Prostate gland (tissue), 2 donors: ENCODE data around the gene THEM5. TPM values are rescaled to one million over a fixed set of nuclear protein-coding genes. Genes with fewer than 3 reads are reported as not detected.
"Not testable (repeated sequence)": the region's sequence is repeated elsewhere in the genome, so short reads cannot be mapped to it uniquely, and the experiment has no call there.

ENCODE experiments used
- DNase-seq: peaks from one replicate; pipeline ENCODE4 v3.0.0-alpha.2; 2019; ENCODE audit warnings: low spot score
- H3K27ac ChIP-seq, 2 donors: fragments of 200-600 bp; sonication (generic); 2 replicates each; pipeline ENCODE4 v1.5.1; 2017 to 2019
- H3K27me3 ChIP-seq: fragments of 200-600 bp; sonication (generic); replicated peaks from 2 replicates; pipeline ENCODE4 v1.5.1; 2019; ENCODE audit not compliant: insufficient read depth
- H3K36me3 ChIP-seq, 2 donors: fragments of 200-600 bp; sonication (generic); 1 replicate in 1 of 2; 2 replicates in 1 of 2; pipeline versions ENCODE4 v1.5.1 to v1.8.1; 2017 to 2019
- H3K4me1 ChIP-seq: fragments of 200-600 bp; sonication (generic); replicated peaks from 2 replicates; pipeline ENCODE4 v1.5.1; 2019
- H3K4me3 ChIP-seq, 2 donors: fragments of 200-600 bp; sonication (generic); 2 replicates each; pipeline ENCODE4 v1.5.1; 2017 to 2019
- H3K9me3 ChIP-seq: fragments of 200-600 bp; sonication (generic); 2 replicates; pipeline ENCODE4 v1.5.1; 2017
- POLR2A ChIP-seq: fragments of 450-650 bp; IDR thresholded peaks from one replicate; pipeline ENCODE4 v1.6.1; 2016; ENCODE audit warnings: antibody characterized with exemption, mild to moderate bottlenecking
- POLR2AphosphoS5 ChIP-seq: sonication (generic); formaldehyde crosslinking; IDR thresholded peaks from one replicate; pipeline ENCODE4 v1.6.1; 2017; ENCODE audit warnings: antibody characterized with exemption
- WGBS: methylation state at CpG from one replicate; pipeline ENCODE4 v1.1.5; 2018; 5-methylcytosine and 5-hydroxymethylcytosine counted together
- intact Hi-C: fragments of 100-400 bp; cut with DNase I; formaldehyde crosslinking; loops from one replicate; pipeline ENCODE4 v1.14.2; 2022
- total RNA-seq, 2 donors: library from RNA; depleted of rRNA; stranded (reverse); fragments of >200 nt; gene quantifications; one replicate each; pipeline ENCODE4 v1.1.0, GENCODE V29; 2016
- TF ChIP-seq, protein P1 (sequence below), 4 experiments: fragments of 200-600 bp in 2 of 4; fragments of 450-650 bp in 2 of 4; sonication (generic) in 2 of 4; IDR thresholded peaks; 1 replicate in 3 of 4; 2 replicates in 1 of 4; pipeline ENCODE4 v1.5.1; 2016 to 2019; ENCODE audit warnings: antibody characterized with exemption in 4 of 4, mild to moderate bottlenecking in 2 of 4, moderate library complexity in 2 of 4

Gene THEM5
- total RNA-seq, 2 donors from 2014 or later = not detected

DNA sequence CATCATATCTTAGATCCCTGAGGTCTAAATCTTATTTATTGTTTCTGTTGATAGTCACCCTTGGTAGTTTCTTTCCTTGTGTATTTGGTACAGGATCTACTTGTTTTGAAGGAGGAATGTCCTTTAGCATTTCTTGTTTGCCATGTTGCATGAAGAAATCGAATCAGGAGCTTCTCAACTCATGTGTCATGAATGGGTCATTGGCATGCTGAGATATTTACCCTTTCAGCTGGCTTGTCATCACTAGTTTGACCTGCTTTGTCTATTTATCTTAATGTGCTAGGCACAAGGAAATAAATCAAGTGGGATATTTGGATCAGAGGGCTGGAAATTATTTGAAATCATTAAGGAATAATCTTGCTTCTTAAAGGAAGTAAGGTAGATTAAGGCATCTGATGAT, 32.0 kb upstream of the THEM5 start:
- intact Hi-C loops = no loop called here
- no peak for TF ChIP-seq POLR2AphosphoS5
- TF ChIP-seq POLR2A = no peak
- TF ChIP-seq, protein P1, sequence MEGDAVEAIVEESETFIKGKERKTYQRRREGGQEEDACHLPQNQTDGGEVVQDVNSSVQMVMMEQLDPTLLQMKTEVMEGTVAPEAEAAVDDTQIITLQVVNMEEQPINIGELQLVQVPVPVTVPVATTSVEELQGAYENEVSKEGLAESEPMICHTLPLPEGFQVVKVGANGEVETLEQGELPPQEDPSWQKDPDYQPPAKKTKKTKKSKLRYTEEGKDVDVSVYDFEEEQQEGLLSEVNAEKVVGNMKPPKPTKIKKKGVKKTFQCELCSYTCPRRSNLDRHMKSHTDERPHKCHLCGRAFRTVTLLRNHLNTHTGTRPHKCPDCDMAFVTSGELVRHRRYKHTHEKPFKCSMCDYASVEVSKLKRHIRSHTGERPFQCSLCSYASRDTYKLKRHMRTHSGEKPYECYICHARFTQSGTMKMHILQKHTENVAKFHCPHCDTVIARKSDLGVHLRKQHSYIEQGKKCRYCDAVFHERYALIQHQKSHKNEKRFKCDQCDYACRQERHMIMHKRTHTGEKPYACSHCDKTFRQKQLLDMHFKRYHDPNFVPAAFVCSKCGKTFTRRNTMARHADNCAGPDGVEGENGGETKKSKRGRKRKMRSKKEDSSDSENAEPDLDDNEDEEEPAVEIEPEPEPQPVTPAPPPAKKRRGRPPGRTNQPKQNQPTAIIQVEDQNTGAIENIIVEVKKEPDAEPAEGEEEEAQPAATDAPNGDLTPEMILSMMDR (IDR thresholded peaks at IDR 0.05) = no peak
- WGBS = 31% methylated on average over 1 of the region's 1 CpG
- no peak overlapping the region for H3K4me3 ChIP-seq
- no peaks in the 10 kb centered on the region for H3K27me3 ChIP-seq
- no peaks in the 10 kb centered on the region for H3K4me1 ChIP-seq
- no peaks in the 10 kb centered on the region for H3K36me3 ChIP-seq
- H3K27ac ChIP-seq = no peak overlapping the region
- DNase-seq = no peak
- H3K9me3 ChIP-seq = no peaks in the 10 kb centered on the region

DNA sequence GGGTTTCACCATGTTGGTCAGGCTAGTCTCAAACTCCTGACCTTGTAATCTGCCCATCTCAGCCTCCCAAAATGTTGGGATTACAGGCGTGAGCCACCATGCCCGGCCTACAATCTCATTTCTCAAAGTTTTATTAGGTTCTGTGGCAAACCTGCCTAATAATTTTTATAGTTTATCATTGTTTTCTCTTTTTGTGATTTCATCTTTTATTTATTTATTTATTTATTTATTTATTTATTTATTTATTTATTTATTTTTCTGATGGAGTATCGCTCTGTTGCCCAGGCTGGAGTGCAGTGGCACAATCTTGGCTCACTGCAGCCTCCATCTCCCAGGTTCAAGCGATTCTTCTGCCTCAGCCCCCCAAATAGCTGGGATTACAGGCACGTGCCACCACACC, 31.4 kb upstream of the THEM5 start:
- H3K27ac ChIP-seq, H3K4me1 ChIP-seq, DNase-seq, H3K27me3 ChIP-seq, H3K4me3 ChIP-seq, H3K36me3 ChIP-seq, intact Hi-C loops, H3K9me3 ChIP-seq: not testable (repeated sequence)
- WGBS = 97% methylated on average over 5 of the region's 5 CpGs

DNA sequence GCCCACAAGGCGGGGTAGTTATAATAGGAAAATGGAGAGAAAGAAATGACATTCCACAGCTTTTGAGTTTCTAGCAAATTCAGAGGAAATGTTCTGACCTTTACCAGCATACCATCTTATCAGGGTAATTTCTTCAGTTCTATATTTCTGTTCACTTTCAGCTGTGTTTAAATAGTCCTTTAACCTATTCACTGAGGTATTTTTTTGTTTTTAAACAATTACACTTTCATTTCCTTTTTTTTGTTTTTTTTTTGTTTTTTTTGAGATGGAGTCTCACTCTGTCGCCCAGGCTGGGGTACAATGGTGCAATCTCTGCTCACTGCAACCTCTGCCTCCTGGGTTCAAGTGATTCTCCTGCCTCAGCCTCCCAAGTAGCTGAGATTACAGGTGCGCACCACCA, 30.9 kb upstream of the THEM5 start:
- H3K27me3 ChIP-seq, intact Hi-C loops, H3K36me3 ChIP-seq, H3K4me3 ChIP-seq, H3K4me1 ChIP-seq, H3K27ac ChIP-seq, H3K9me3 ChIP-seq, DNase-seq: not testable (repeated sequence)
- WGBS = 98% methylated on average over 3 of the region's 3 CpGs

DNA sequence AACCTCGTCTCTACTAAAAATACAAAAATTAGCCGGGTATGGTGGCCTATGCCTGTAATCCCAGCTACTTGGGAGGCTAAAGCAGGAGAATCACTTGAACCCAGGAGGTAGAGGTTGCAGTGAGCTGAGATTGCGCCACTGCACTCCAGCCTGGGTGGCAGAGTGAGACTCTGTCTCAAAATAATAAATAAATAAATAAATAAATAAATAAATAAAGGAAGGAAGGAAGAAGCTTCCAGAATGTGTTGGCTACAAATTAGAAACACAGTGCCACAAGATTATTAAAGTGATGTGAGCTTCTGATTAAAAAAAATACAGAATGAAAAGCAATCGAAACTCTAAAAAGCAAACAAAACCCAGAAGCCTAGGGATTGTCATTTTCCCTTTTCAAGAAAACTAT, 30.4 kb upstream of the THEM5 start:
- DNase-seq = not testable (repeated sequence)

DNA sequence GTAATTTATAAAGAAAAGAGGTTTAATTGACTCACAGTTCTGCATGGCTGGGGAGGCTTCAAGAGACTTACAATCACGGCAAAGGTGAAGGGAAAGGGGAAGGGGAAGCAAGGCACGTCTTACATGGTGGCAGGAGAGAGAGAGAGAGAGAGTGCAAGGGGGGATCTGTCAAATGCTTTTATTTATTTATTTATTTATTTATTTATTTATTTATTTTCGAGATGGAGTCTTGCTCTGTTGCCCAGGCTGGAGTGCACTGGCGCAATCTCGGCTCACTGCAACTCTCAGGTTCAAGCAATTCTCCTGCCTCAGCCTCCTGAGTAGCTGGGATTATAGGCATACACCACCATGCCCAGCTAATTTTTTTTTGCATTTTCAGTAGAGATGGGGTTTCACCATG, 29.4 kb upstream of the THEM5 start:
- intact Hi-C loops, DNase-seq, H3K9me3 ChIP-seq, H3K27me3 ChIP-seq, H3K4me3 ChIP-seq, H3K36me3 ChIP-seq, H3K27ac ChIP-seq, H3K4me1 ChIP-seq: not testable (repeated sequence)
- 94% methylated on average over 5 of the region's 5 CpGs for WGBS

More for the DNA sequence above, 30.4 kb upstream of the THEM5 start:
- intact Hi-C loops, H3K4me3 ChIP-seq, H3K36me3 ChIP-seq, H3K27me3 ChIP-seq, H3K27ac ChIP-seq, H3K4me1 ChIP-seq, H3K9me3 ChIP-seq: not testable (repeated sequence)
- WGBS = over 99% methylated on average over 4 of the region's 4 CpGs

DNA sequence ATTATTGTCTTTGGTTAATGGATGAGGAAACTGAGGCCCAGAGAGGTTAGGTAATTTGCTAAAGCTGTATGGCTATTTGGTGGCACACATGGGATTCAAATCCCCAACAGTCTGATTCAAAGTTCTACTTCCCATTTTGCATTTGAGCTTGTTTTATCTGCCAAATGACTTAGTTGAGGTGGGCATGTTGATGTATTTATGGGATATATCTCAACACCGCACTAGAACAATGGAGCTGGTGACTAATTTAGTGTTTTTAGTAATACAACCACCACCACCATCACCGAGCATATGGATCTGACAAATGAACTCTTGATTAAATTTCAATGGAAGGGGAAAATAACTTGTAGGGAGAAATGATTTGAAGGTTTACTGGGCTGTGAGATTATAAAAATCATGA, 29.0 kb upstream of the THEM5 start:
- Histone ChIP-seq H3K9me3 (no peaks in the 10 kb centered on the region), H3K4me1 (no peaks in the 10 kb centered on the region), H3K27ac (no peak overlapping the region), H3K36me3 (no peaks in the 10 kb centered on the region), H3K4me3 (no peak overlapping the region), H3K27me3 (no peaks in the 10 kb centered on the region)
- no peak for DNase-seq
- intact Hi-C loops = no loop called here
- WGBS = 90% methylated on average over 2 of the region's 2 CpGs
- TF ChIP-seq POLR2AphosphoS5 (no peak), POLR2A (no peak)
- TF ChIP-seq, protein P1 (IDR thresholded peaks at IDR 0.05) = no peak

DNA sequence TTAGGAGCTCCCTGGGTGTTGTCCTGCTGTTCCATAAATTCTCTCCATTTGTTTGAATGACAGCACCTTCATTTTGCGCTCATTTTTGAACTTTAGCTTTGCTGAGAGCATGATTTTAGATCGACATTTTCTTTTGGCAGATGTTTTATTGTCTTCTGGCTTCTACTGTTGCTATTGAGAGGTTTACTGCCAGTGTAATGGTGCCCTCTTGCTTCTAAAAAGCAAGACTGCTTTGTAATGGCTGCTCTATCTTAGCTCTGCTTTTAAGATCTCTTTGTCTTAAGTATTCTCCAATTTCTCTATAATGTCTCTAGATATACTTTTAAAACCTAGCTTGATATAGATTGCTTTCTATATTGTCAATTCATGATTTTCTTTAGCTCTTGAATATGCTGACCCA, 28.0 kb upstream of the THEM5 start:
- no peaks in the 10 kb centered on the region for H3K4me1 ChIP-seq
- H3K27ac ChIP-seq = no peak overlapping the region
- no peaks in the 10 kb centered on the region for H3K27me3 ChIP-seq
- 42% methylated on average over 2 of the region's 2 CpGs for WGBS
- DNase-seq = no peak
- no peaks in the 10 kb centered on the region for H3K9me3 ChIP-seq
- intact Hi-C loops = no loop called here
- no peaks in the 10 kb centered on the region for H3K36me3 ChIP-seq
- TF ChIP-seq, protein P1 (IDR thresholded peaks at IDR 0.05) = peak in 1 of 4 experiments; percentile 51
- TF ChIP-seq POLR2A = no peak
- H3K4me3 ChIP-seq = no peak overlapping the region
